ENCODE results near the gene ZNRF1.
"Not testable (repeated sequence)": the region's sequence is repeated elsewhere in the genome, so short reads cannot be mapped to it uniquely, and the experiment has no call there.

ZNRF1 gene

DNA sequence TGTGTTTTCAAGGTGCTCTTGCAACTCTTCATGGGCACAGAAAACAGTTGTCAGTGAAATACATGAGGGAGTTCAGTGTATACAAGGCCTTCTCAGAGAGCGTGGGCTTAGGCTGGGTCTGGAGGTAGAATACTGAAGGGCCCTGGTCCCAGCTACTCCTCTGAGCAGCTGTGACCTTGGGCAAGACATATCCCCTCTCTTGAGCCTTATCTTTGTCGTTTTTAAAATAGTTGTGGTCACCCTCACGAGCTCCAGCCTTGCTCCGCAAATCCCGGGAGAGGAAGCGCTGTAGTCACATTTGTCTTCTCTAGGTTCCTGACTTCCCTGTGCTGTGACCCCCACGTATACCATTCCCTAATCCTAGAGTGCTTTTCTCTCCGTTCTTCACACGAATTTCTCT, 3.6 kb downstream of the ZNRF1 start:
- no peak for DNase-seq (ENCODE audit: low spot score)

DNA sequence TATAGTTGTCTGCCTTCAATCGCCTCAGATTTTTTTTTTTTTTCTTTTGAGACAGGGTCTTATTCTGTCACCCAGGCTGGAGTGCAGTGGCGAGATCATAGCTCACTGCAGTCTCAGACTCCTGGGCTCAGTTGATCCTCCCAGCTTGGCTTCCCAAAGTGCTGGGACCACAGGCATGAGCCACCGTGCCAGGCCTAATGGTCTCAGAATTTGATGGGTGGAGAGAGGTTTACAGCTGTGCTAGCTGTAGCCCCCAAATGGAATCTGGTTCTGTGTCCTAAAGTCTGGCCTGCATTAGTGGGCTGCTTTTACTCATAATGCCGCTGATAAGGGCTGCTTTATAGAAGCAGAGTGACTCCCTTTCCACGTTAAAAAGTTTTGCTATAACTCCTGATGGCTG, 5.1 kb downstream of the ZNRF1 start:
- DNase-seq (ENCODE audit: low spot score), result no peak

DNA sequence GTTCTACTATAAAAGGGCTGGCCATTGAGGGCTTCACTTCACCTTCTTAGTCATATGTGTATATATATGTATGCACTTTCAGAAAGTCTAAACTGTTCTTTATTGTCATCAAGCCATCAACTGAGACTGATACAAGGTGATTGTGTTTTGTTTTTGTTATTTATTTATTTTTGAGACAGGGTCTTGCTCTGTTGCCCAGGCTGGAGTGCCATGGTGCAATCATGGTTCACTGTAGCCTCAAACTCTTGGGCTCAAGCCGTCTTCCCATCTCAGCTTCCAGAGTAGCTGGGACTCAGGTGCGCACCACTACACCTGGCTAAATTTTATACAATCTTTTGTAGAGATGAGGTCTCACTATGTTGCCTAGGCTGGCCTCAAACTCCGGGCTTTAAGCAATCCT, 5.6 kb downstream of the ZNRF1 start:
- no peak for DNase-seq (ENCODE audit: low spot score)

DNA sequence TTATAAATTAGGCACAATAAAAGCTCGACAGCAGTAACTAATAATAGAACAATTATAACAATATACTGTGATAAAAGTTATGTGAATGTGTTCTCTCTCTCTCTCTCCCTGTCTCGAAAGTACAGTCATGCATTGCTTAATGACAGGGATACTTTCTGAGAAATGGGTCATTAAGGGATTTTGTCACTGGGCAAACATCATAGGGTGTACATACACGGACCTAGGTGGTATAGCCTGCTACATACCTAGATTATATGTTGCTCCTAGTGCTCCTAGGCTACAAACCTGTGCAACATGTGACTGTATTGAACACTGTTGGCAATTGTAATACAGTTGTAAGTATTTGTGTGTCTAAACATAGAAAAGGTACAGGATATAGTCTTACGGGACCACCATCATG, 6.9 kb downstream of the ZNRF1 start:
- no peak for DNase-seq (ENCODE audit: low spot score)

DNA sequence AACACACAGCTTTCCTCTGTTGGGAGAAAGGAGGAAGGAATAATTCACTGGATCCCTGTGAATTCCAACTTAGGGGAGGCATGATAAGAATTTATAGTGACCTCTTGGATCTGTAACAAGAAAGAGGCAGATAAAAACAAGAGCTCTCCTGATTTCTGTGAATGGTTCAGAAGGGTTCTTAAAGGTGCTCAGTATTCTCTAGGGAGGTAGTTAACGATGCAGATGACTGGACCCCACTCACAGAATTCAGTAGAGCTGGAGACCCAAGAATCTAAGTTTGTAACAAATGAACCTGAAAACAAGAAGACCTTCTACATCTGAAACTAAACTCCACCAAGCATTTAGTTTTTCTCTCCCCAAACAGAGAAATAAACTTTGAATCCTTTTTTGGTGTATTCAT, 8.6 kb downstream of the ZNRF1 start:
- no peak for DNase-seq (ENCODE audit: low spot score)

DNA sequence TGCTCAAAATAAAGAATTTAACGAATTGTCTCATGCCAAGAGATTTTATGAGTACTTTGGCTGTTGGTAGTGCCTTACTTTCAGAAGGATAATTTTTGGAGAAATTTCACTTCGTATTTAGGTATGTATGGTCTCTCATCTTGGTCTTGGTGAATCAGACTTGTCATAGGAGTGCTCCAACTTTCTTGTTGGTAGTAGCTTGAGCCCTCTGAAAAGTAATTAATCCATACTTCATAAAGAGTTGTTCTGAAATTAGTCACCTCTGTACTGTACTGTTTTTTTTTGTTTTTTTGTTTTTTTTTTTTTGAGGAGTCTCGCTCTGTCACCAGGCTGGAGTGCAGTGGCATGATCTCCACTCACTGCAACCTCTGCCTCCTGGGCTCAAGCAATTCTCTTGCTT, 11.6 kb downstream of the ZNRF1 start:
- no peak for DNase-seq (ENCODE audit: low spot score)

DNA sequence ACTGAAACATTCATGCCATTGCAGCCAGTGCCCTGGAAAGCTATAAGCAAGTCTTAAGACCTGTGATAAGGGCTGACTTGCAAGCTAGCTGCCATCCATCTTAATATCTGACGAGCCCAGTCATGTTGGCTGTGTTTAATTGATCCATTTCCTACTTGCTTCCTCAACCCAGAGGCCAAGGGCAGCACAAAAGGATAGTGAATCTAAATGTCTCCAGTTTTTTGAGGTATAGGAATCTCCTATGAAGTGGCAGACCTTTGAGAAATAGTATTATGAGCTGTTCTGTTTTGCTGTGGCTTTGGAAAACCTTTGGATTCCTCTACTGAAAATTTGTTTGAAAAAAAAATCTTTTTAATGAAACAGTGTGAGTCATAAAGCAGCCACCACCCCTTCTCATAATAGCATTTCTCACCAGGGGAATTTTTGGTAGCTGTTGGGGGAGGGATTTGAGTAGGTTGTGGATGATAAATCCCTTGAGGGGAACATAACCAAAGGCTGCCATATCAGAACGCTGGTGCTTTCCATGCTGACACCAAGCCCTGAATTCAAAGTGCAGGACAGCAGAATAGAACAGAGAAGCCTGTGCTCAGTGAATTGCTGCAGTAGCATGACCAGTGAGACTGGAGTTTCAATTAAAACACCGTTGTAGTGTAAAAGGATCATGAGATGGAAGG, 12.9 kb downstream of the ZNRF1 start:
- peak; percentile 86 for DNase-seq (ENCODE audit: low spot score)

DNA sequence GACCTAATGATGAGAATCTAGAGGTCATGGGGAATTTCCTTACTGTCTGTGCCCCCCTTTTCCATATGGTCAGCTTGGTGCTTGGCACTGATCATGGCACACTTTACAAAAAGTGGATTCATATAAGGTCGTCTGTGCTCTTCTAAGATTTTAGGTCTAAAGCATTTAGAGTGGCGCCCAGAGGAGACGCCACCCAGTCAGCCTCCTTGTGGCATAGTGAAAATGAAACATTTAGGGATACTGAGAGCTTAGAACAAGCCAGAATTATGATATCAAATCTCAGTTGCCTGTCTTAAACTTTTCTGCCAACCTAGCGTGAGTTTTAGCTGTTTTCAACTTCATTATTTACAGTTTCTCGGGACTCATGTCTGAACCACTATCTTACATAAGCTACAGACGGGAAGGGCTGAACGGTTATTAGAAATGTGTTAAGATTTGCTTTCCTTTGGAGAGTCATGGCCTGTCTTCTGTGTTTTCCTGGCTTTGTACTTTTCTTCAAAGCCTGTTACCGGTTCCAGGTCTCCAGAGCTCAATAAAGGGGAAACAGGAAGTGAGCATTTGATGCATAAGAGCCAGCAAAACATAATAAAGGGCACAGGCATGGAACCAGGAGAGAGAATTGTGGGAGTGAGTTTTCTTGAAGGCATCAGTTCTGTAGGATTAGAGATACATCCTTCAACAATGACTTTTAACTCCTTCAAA, 13.7 kb downstream of the ZNRF1 start:
- DNase-seq (ENCODE audit: low spot score), result no peak

DNA sequence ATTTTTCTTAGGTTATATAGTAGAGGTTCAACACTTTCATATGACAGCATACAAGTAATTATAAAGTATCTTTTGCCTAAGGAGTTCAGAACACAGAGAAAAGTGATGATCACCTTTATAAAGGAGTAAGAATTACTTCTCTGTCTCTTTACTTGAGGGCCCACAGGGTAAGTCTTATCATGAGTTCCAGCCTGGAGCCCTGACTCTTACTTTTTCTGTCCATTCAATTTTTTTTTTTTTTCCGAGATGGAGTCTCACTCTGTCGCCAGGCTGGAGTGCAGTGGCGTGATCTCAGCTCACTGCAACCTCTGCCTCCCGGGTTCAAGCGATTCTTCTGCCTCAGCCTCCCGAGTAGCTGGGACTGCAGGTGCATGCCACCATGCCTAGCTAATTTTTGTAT, 14.3 kb downstream of the ZNRF1 start:
- DNase-seq (ENCODE audit: low spot score), result not testable (repeated sequence)

DNA sequence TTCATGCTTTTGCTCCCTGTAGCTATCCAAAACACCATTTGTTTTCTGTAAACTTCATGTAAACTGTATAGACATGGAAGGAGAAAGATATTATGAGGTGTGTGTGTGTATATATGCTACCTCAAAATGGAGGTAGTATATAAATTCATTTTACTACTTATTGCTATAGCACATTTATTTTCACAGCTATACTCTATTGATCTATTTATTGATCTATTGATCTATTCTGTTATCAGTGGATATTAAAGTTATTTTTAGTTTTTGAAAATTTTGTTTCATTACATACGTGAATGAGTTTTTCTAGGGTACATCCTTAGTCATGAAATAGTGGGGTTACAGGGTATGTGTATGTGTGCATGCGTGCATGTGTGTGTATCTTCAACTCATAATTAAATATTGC, 15.5 kb downstream of the ZNRF1 start:
- DNase-seq (ENCODE audit: low spot score), result no peak

DNA sequence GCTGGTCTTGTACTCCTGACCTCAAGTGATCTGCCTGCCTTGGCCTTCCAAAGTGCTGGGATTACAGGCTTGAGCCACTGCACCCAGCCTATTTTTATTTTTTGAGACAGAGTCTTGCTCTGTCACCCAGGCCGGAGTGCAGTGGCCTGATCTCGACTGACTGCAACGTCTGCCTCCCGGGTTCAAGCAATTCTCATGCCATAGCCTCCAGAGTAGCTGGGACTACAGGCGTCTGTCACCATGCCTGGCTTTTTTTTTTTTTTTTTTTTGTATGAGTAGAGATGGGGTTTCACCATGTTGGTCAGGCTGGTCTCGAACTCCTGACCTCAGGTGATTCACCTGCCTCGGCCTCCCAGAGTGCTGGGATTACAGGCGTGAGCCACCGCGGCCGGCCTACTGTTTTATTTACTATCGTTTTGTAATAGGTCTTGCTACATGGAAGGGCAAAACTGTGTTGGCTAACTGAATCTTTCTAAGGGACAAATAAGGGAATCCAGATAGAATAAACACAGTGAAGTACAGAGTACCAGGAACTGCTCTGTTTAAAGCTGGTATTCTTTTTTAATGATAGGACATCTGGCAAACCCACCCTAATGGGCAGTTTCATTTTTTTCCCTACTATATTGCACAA, 17.7 kb downstream of the ZNRF1 start:
- not testable (repeated sequence) for DNase-seq (ENCODE audit: low spot score)

DNA sequence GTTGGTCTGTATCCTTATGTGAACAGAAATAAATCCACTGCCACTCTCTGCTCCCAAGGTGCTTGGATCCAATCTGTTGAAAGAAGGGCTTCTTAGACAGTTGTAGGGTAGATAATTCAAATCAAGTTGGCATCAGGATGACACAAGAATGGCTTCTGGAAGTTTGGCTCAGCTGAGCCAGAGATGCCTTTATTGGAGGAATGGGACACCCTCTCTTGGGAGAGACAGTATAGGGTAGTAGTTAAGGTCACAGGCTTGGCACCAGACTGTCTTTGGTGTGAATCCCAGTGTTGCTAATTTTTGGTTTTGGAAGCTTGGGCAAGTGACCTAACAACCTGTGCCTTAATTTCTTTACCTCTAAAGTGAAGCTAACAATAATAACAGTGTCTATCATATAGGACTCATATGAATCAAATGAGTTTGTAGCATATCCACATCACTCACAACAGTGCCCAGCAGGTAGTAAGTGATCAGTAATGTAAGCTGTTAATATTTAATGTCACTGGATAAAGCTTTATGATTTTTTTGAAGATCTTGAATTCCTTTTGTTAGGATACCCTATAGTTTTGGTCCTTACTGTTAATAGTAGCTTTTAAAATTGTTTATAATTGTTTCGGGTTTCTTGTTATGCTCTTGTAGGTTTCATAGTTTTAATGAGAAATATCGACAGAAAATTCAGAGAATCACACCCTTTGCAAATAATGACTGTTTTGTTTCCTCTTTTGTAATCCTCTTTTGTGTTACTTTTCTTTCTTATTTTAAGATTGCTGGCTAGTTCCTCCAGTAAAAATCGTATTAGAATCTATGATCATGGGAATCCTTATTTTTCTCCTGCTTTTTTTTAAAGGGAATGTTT, 19.1 kb downstream of the ZNRF1 start:
- DNase-seq (ENCODE audit: low spot score), result no peak

DNA sequence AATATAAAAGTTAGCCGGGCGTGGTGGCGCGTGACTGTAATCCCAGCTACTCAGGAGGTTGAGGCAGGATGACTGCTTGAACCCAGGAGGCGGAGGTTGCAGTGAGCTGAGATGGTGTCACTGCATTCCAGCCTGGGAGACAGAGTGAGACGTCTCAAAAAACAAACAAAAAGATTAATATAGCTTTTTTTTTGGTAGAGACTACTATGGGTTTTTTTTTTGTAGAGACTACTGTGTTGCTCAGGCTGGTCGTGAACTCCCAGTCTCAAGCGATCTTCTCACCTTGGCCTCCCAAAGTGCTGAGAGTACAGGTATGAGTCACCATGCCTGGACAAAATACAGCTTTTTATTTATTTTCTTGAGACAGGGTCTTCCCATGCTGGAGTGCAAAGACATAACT, 20.2 kb downstream of the ZNRF1 start:
- no peak for DNase-seq (ENCODE audit: low spot score)

DNA sequence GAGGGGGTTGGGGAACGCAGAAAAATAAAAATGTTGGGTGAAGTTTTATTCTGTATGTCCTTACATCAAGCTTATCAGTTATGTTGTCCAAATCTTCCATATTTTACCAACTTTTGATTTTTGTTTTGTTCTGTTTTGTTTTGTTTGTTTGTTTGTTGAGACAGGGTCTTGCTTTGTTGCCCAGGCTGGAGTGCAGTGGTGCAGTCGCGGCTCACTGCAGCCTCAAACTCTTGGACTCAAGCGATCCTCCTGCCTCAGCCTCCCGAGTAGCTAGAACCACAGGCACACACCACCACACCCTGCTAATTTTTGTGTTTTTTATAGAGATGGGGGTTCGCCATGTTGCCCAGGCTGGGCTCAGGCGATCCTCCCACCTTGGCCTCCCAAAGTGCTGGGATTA, 20.8 kb downstream of the ZNRF1 start:
- no peak for DNase-seq (ENCODE audit: low spot score)

DNA sequence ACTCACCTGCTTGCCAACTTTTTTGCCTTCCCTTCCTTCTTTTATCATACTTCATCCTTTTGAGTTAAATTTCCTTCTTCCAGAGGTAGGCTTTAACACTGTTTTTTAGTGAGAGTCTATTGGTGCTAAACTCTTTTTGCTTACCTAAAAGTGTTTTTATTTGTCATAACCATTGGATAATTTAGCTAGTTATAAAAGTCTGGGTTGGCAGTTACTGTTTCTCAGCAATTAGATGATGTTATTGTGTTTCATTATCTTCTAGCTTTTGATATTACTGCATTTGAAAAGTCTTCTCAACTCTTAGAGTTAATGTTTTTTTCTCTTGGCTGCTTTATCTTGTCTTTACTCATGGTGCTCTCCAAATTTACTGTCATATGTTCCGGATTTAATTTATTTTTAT, 22.6 kb downstream of the ZNRF1 start:
- DNase-seq (ENCODE audit: low spot score), result no peak

DNA sequence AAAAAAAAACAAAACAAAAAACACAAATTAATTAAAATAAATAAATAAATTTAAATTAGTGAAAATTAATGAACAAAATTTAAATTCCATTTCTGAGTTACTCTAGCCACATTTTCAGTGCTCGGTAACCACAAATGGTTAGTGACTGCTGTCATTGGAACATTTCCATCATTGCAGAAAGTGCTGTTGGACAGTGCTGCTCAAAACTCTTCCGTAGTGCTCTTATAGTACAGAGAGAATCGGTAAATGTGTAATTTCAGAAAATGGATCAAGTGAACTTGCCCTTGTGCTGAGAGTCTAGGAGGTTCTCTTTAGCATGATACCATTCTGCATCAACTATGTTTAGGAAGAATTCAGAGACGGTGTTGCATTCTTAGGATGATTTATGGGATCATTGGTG, 23.7 kb downstream of the ZNRF1 start:
- no peak for DNase-seq (ENCODE audit: low spot score)

DNA sequence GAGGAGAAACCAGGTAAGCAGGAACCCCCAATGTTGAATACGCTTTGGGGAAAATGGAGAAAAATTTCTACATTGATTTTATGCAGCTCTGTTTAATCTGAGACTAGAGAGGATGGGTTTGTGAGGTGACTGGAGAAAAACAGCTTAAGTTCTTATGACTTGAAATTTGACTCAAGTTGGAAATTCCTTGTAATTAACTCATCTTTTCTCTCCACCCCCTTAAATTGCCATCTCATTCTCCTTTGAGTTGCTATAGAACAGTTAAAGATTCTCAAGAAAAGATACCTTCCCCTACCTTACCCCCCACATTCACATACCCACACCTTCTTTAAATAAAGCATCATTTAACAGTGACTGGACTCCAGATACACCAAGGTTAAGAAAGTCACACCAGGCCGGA, 24.2 kb downstream of the ZNRF1 start:
- peak; percentile 31 for DNase-seq (ENCODE audit: low spot score)

DNA sequence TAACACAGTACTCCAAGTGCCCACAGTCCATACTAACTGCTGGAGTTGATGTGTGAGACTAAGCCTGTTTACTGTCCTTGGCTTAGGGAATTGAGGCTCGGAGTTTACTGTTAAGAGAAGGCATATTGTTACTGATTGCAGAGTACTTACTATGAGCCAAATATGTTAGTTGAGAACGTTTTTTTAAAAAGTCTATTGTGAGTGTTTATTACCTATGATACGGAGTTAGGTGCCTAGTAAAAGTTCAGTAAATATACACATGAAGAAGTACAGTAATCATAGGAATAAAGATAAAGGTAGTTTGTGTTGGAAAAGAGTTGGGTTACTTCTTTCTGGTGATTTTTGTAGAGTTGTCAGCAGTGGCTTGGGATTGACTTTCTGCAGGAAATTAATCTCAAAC, 25.4 kb downstream of the ZNRF1 start:
- DNase-seq (ENCODE audit: low spot score), result no peak

DNA sequence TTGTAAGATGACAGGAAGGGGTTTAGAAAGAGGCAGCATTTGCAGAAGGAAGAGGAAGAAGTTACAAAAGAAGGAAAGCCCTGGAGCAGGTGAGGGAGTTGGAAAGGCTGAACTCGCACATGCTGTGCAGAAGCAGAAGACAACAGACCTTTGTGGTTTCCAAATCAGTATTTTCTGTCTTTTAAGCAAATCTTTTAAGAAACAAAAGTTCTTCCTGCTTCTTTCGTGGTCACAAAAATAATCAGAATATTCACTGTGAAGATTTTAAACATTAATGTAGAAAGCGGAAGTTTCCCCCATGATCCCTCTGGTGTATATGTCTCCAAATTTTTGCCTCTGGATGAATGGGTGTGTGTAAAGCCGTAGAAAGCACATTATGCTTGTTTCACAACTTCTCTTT, 25.8 kb downstream of the ZNRF1 start:
- no peak for DNase-seq (ENCODE audit: low spot score)

DNA sequence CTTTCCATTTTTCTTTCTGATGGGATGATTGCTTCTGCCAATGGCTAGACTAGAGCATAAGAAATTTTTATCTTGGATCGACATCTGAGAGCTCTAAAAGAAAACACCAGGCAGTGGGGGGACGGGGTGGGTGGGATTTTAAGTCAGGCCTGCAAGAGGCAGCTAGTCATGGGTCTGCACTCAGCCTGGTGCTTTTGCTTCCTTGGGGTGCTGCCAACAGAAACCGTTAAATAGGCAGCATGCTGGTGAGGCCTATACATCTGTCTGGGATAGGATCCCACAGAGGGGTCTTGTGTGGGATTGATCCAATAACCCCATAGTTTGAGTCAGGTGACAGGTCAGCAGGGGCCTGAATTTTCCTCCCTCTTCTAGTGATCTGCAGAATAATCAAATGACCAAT, 26.9 kb downstream of the ZNRF1 start:
- DNase-seq (ENCODE audit: low spot score), result no peak

DNA sequence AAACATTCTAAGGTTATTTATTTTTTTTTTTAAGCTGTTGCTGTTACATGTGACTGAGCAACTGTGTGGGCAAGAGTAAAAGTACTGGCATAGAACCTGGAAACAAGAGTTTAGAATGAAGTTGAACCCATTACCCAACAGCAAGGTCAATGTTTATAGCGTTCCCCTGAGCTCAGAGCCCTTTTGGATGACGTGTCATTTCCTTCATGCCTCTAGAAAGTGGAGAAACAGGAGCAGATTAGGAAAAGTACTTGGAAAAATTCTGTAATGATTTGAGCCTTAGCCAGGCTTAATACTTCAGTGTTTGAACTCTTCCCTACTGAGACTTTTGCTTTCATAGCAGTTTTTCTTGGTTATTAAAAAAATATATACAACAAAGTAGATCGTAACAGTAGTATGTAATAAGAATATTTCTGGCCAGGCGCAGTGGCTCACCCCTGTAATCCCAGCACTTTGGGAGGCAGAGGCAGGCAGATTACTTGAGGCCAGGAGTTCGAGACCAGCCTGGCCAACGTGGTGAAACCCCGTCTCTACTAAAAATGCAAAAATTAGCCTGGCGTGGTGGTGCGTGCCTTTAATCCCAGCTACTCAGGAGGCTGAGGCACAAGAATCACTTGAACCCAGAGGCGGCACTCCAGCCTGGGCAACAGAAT, 27.5 kb downstream of the ZNRF1 start:
- peak; percentile 81 for DNase-seq (ENCODE audit: low spot score)

DNA sequence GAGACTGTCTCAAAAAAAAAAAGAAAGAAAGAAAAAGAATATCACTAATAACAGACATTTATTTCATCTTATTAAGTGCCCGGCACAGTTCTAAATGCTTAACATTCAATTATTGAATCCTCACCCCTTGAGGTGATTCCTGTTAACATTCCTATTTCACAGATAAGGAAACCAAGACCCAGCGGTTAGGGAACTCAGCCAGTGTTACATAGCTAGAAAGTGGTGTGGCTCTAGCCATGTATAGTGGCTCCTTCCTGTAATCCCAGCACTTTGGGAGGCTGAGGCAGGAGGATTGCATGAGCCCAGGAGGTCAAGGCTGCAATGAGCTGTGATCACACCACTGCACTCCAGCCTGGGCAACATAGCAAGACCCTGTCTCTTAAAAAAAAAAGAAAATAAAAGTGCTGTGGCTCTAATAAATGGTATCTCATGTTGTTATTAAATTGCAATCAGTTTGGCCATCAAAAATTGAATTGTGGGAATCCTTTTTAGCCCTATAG, 28.1 kb downstream of the ZNRF1 start:
- DNase-seq (ENCODE audit: low spot score), result no peak
